Central memory CD8-positive, alpha-beta T cell (primary cell): ENCODE results near the gene COL24A1.

Source experiments
- ATAC-seq: fragments of 150-1000 bp; cut with Tn5 transposase; replicated peaks from 2 replicates; pipeline ENCODE4 v1.10.0; 2022; ENCODE audit warnings: mild to moderate bottlenecking, moderate FRiP score, moderate number of reproducible peaks; ENCODE audit not compliant: poor library complexity, severe bottlenecking; ENCODE audit errors: extremely low read depth
- DNase-seq, 2 donors: peaks; one replicate each; pipeline ENCODE4 v3.0.0; 2021; ENCODE audit warnings: low spot score in 2 of 2
- H3K27ac Mint-ChIP-seq: one replicate; pipeline ENCODE4 v1.8.0; 2022; ENCODE audit warnings: low read depth, mild to moderate bottlenecking, moderate library complexity, mixed read lengths
- H3K27me3 Mint-ChIP-seq: one replicate; pipeline ENCODE4 v1.8.0; 2022; ENCODE audit warnings: mixed read lengths
- H3K36me3 Mint-ChIP-seq: one replicate; pipeline ENCODE4 v1.8.0; 2022; ENCODE audit warnings: mild to moderate bottlenecking, moderate library complexity, mixed read lengths; ENCODE audit not compliant: insufficient read depth
- H3K4me1 Mint-ChIP-seq: one replicate; pipeline ENCODE4 v1.8.0; 2022; ENCODE audit warnings: mixed read lengths
- H3K4me3 Mint-ChIP-seq: one replicate; pipeline ENCODE4 v1.8.0; 2022; ENCODE audit warnings: mild to moderate bottlenecking, moderate library complexity, mixed read lengths
- H3K9me3 Mint-ChIP-seq: one replicate; pipeline ENCODE4 v1.8.0; 2022; ENCODE audit warnings: mixed read lengths

COL24A1 gene

GRCh38 chr1:86156566-86157455, at the start of gene COL24A1:
Gene COL24A1 (minus strand): TSS chr1:86156772. CDS start chr1:86156396, 376 bp downstream.
- Mint-ChIP-seq H3K27me3 (peaks cover 25% of the 10 kb centered on the region), H3K9me3 (peaks cover 8% of the 10 kb centered on the region), H3K27ac (no peak within 1 kb of the TSS), H3K4me3 (no peak within 1 kb of the TSS), H3K4me1 (no peaks in the 10 kb centered on the region), H3K36me3 (no peaks in the 10 kb centered on the region)
- no peak for ATAC-seq
- no peak for DNase-seq

DNA sequence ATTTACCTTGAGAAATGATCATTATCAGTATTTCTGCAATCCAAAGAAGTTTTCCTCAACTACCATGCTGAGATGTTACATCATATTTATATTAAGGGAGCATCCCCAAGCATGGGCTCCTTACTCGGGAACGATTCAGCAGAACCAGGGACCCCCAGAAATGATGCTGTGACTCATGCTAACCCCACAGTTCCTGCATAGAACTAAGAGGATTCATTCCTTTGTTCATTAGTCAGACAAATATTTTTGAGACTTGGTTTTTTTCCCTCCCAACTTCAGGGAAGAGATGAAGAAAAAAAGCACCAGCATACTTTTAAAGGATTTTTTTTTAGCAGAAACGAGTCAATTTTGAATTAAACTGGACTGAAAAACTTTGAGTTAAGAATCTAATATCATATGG, 49.2 kb upstream of the COL24A1 start:
- Mint-ChIP-seq H3K9me3 (no peaks in the 10 kb centered on the region), H3K4me3 (no peak overlapping the region), H3K4me1 (no peaks in the 10 kb centered on the region), H3K36me3 (no peaks in the 10 kb centered on the region), H3K27me3 (no peaks in the 10 kb centered on the region), H3K27ac (no peak overlapping the region)
- DNase-seq = no peak
- ATAC-seq = no peak

DNA sequence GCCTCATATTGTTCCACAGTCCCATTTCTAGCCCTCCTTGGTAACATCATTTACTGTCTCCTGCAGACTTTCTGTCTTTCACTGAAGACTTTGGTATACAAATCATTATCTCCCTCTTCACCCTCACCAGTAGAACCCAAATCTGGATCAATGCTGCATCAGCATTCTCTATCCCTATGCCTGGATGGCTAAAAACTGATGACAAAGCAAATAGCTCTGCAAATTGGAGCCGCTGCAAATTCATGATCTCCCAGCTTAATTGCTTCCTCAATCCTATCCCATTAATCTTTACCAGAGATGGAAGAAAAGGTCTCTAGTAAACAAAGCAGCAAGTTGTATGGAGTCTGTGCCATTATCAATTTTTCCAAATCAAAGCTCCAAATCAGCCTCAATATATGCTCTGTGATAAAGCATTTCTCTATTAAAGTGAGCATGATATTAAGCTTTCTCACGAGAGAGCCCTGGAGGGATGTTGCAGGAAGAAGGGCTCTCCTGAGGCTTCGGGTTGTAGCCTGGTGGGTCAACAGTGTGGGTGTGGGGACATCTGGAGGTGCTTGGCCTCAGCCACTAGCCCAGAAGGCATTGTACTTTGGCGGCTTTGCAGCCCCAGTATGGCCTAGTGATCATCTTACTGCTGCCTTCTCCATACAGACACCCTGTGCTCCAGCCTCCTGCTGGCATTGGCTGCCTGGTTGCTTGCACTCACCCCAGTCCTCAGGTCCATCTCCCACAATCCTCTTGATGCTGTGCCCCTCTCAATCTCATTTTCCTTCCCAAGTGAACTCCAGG, 46.2 kb upstream of the COL24A1 start:
- no peak for ATAC-seq
- Mint-ChIP-seq H3K4me1 (no peaks in the 10 kb centered on the region), H3K4me3 (no peak overlapping the region), H3K9me3 (no peaks in the 10 kb centered on the region), H3K36me3 (no peaks in the 10 kb centered on the region), H3K27me3 (no peaks in the 10 kb centered on the region), H3K27ac (no peak overlapping the region)
- no peak for DNase-seq

DNA sequence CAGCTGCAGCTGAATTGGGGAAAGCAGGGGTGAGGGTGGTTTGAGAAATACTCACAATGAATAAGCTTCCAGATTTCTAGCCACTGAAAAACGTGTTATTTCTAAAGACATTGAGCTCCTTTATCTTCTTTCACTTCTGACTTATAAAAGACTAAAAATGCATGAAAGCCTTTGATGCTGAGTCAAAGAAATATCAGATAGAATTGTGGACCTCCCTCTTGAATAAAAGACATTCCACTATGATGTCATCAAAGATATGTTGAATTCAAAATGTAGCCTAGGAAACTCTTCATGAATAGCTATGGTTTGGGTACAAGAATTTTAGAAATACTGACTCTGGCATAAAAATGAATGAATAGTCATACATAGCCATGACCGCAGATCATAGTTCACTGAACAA, 44.7 kb upstream of the COL24A1 start:
- Mint-ChIP-seq H3K27ac (no peak overlapping the region), H3K4me1 (no peaks in the 10 kb centered on the region), H3K27me3 (no peaks in the 10 kb centered on the region), H3K4me3 (no peak overlapping the region), H3K9me3 (no peaks in the 10 kb centered on the region), H3K36me3 (no peaks in the 10 kb centered on the region)
- ATAC-seq = no peak
- DNase-seq = no peak

DNA sequence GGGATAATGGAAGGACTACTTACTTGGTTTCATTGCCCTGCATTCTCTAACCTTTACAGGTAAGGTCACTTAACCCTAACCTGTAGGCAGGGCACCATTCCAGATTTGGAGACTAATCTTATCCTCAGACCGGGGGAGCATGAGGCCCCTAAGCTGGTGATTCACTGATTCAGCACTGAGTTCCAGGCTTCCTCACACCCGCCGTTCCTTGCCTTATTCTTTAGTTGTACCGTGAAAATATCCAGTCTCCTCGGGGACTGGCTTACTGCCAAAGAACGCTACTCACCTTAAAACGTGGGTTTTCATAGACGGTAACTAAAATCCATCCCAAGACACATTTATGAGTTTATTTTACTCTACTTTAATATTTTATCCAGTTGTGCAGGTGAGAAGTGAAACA, 44.3 kb upstream of the COL24A1 start:
- H3K4me1 Mint-ChIP-seq = no peaks in the 10 kb centered on the region
- no peak for DNase-seq
- H3K9me3 Mint-ChIP-seq = no peaks in the 10 kb centered on the region
- no peak overlapping the region for H3K4me3 Mint-ChIP-seq
- H3K27me3 Mint-ChIP-seq = no peaks in the 10 kb centered on the region
- no peak for ATAC-seq
- no peak overlapping the region for H3K27ac Mint-ChIP-seq
- no peaks in the 10 kb centered on the region for H3K36me3 Mint-ChIP-seq

GRCh38 chr1:86197206-86197855, 40.8 kb upstream of the COL24A1 start:
- H3K9me3 Mint-ChIP-seq = no peaks in the 10 kb centered on the region

DNA sequence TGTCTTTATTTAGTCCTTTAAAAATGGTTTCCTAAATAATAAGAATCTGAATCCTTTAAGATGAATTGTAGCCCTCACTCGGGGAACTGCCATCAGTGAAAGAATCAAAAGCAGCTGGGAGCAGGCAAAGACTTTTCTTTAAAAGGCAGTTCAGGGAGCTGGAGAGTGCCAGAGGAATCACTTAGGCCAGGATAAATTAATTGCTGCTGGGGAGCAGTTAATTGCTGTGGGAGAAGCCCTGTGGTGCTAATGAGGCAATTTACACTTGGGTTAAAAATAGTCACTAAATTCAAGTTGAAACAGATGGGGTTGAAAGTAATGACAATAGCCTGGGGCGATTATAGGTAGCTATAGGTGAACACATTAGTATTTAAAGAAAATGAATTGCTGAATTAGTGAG, 38.7 kb upstream of the COL24A1 start:
- ATAC-seq = no peak
- Mint-ChIP-seq H3K27ac (no peak overlapping the region), H3K36me3 (no peaks in the 10 kb centered on the region)

More at GRCh38 chr1:86197206-86197855, 40.8 kb upstream of the COL24A1 start:
- Mint-ChIP-seq H3K36me3 (no peaks in the 10 kb centered on the region), H3K4me1 (no peaks in the 10 kb centered on the region), H3K27me3 (no peaks in the 10 kb centered on the region), H3K4me3 (no peak overlapping the region), H3K27ac (no peak overlapping the region)
- no peak for DNase-seq
- no peak for ATAC-seq

GRCh38 chr1:86194491-86195034, 38.0 kb upstream of the COL24A1 start:
- no peak overlapping the region for H3K4me3 Mint-ChIP-seq
- no peaks in the 10 kb centered on the region for H3K27me3 Mint-ChIP-seq
- H3K4me1 Mint-ChIP-seq = no peaks in the 10 kb centered on the region
- H3K9me3 Mint-ChIP-seq = no peaks in the 10 kb centered on the region
- ATAC-seq (no peak), DNase-seq (no peak)
- H3K36me3 Mint-ChIP-seq = no peaks in the 10 kb centered on the region
- no peak overlapping the region for H3K27ac Mint-ChIP-seq

More for the DNA sequence above, 38.7 kb upstream of the COL24A1 start:
- Mint-ChIP-seq H3K4me1 (no peaks in the 10 kb centered on the region), H3K4me3 (no peak overlapping the region), H3K9me3 (no peaks in the 10 kb centered on the region), H3K27me3 (no peaks in the 10 kb centered on the region)
- no peak for DNase-seq

DNA sequence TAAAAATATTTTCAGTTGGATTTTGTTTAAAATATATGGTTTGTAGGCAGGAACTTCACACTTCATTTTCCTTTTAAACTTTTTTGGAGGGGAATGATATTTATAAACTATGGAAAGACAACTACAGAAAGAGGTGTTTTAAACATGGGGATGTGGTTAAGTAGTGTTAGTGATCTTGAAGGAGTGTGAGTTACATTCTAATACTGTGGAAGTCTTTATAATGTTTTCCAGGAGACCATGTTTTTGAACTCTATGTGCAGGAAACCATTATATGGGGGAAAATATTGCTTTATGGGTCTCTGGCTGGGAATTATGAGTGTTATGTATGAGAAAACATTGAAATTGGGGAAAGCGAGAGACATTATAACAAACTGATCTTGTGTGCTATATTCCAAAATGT, 35.8 kb upstream of the COL24A1 start:
- Mint-ChIP-seq H3K4me1 (no peaks in the 10 kb centered on the region), H3K27me3 (no peaks in the 10 kb centered on the region), H3K36me3 (no peaks in the 10 kb centered on the region), H3K9me3 (no peaks in the 10 kb centered on the region), H3K27ac (no peak overlapping the region), H3K4me3 (no peak overlapping the region)
- DNase-seq (no peak), ATAC-seq (no peak)

GRCh38 chr1:86191958-86192357, 35.4 kb upstream of the COL24A1 start:
- H3K9me3 Mint-ChIP-seq = no peaks in the 10 kb centered on the region
- ATAC-seq (no peak), DNase-seq (no peak)
- no peaks in the 10 kb centered on the region for H3K36me3 Mint-ChIP-seq
- H3K4me3 Mint-ChIP-seq = no peak overlapping the region
- H3K27ac Mint-ChIP-seq = no peak overlapping the region
- H3K27me3 Mint-ChIP-seq = no peaks in the 10 kb centered on the region
- no peaks in the 10 kb centered on the region for H3K4me1 Mint-ChIP-seq

GRCh38 chr1:86190873-86191272, 34.3 kb upstream of the COL24A1 start:
- DNase-seq (no peak), ATAC-seq (no peak)
- Mint-ChIP-seq H3K36me3 (no peaks in the 10 kb centered on the region), H3K4me1 (no peaks in the 10 kb centered on the region), H3K4me3 (no peak overlapping the region), H3K27me3 (no peaks in the 10 kb centered on the region), H3K27ac (no peak overlapping the region), H3K9me3 (no peaks in the 10 kb centered on the region)

GRCh38 chr1:86184426-86184825, 27.9 kb upstream of the COL24A1 start:
- no peak for ATAC-seq
- H3K27me3 Mint-ChIP-seq = no peaks in the 10 kb centered on the region
- H3K4me1 Mint-ChIP-seq = no peaks in the 10 kb centered on the region

More at GRCh38 chr1:86184426-86184825, 27.9 kb upstream of the COL24A1 start:
- no peaks in the 10 kb centered on the region for H3K9me3 Mint-ChIP-seq
- no peak for DNase-seq
- H3K4me3 Mint-ChIP-seq = no peak overlapping the region
- no peak overlapping the region for H3K27ac Mint-ChIP-seq
- H3K36me3 Mint-ChIP-seq = no peaks in the 10 kb centered on the region
